Hepatocyte (in vitro differentiated cells): ENCODE data around the gene SLC16A1. TPM values are rescaled to one million over a fixed set of nuclear protein-coding genes. Genes with fewer than 3 reads are reported as not detected.
A peak's percentile ranks its signal among the peaks of the same experiment; 100 is the strongest.

Experiments
- DNase-seq: peaks from one replicate; pipeline ENCODE4 v3.0.0-alpha.2; 2016; ENCODE audit warnings: low spot score
- H2AFZ ChIP-seq: fragments of 200-600 bp; sonication (generic); 2 replicates; pipeline ENCODE4 v1.6.0; 2016; ENCODE audit warnings: antibody characterized with exemption, mild to moderate bottlenecking
- H3K27ac ChIP-seq: fragments of 200-600 bp; sonication (generic); 2 replicates; pipeline ENCODE4 v1.5.1; 2016; ENCODE audit warnings: mild to moderate bottlenecking
- H3K27me3 ChIP-seq: fragments of 200-600 bp; sonication (generic); 2 replicates; pipeline ENCODE4 v1.6.1; 2016
- H3K36me3 ChIP-seq: fragments of 200-600 bp; sonication (generic); replicated peaks from 2 replicates; pipeline ENCODE4 v1.5.1; 2016; ENCODE audit warnings: low read depth; ENCODE audit not compliant: insufficient read depth
- H3K4me1 ChIP-seq: fragments of 200-600 bp; sonication (generic); 2 replicates; pipeline ENCODE4 v1.5.1; 2016; ENCODE audit warnings: mild to moderate bottlenecking, moderate library complexity; ENCODE audit not compliant: insufficient read depth
- H3K4me2 ChIP-seq: fragments of 200-600 bp; sonication (generic); 2 replicates; pipeline ENCODE4 v1.6.0; 2016
- H3K4me3 ChIP-seq: fragments of 200-600 bp; sonication (generic); 2 replicates; pipeline ENCODE4 v1.5.1; 2016; ENCODE audit warnings: mild to moderate bottlenecking
- H3K79me2 ChIP-seq: fragments of 200-600 bp; sonication (generic); 2 replicates; pipeline ENCODE4 v1.6.0; 2017; ENCODE audit warnings: mild to moderate bottlenecking
- H3K9me2 ChIP-seq: fragments of 200-600 bp; sonication (generic); replicated peaks from 2 replicates; pipeline ENCODE4 v1.6.0; 2017; ENCODE audit warnings: mild to moderate bottlenecking; ENCODE audit not compliant: insufficient read depth
- H3K9me3 ChIP-seq: fragments of 200-600 bp; sonication (generic); 2 replicates; pipeline ENCODE4 v1.5.1; 2016; ENCODE audit warnings: low read depth, mild to moderate bottlenecking
- H4K20me1 ChIP-seq: fragments of 200-600 bp; sonication (generic); 2 replicates; pipeline ENCODE4 v1.6.0; 2016; ENCODE audit warnings: mild to moderate bottlenecking; ENCODE audit not compliant: insufficient read depth, poor library complexity, severe bottlenecking
- CTCF ChIP-seq: fragments of 200-600 bp; sonication (generic); IDR thresholded peaks from 2 replicates; pipeline ENCODE4 v1.5.1; 2016; ENCODE audit warnings: antibody characterized with exemption, mild to moderate bottlenecking; ENCODE audit not compliant: poor library complexity
- EZH2 ChIP-seq: fragments of 200-600 bp; sonication (generic); IDR thresholded peaks from 2 replicates; pipeline ENCODE4 v1.6.1; 2016; ENCODE audit warnings: antibody characterized with exemption, mild to moderate bottlenecking, borderline replicate concordance
- EZH2phosphoT487 ChIP-seq: fragments of 200-600 bp; sonication (generic); IDR thresholded peaks from one replicate; pipeline ENCODE4 v1.6.1; 2018; ENCODE audit warnings: antibody characterized with exemption, mild to moderate bottlenecking, low read depth, moderate library complexity; ENCODE audit not compliant: unreplicated experiment, severe bottlenecking
- WGBS: methylation state at CpG from one replicate; pipeline ENCODE4 v1.1.6; 2016; ENCODE audit warnings: low lambda C conversion rate; ENCODE audit errors: missing lambda C conversion rate; 5-methylcytosine and 5-hydroxymethylcytosine counted together
- polyA plus RNA-seq: library from polyadenylated mRNA; unstranded; fragments of >200 nt; fragmentation: Nextera tagmentation; extraction: Ambion mirVana; gene quantifications from 2 replicates; pipeline ENCODE4 v1.2.1, GENCODE V29; 2016
- total RNA-seq: library from RNA; depleted of rRNA; stranded (reverse); fragments of >200 nt; gene quantifications from 2 replicates; pipeline ENCODE4 v1.2.3, GENCODE V29; 2014

SLC16A1 gene
- total and polyA plus RNA-seq, 2 experiments from 2014 or later: 43.7 to 55.1 TPM

DNA sequence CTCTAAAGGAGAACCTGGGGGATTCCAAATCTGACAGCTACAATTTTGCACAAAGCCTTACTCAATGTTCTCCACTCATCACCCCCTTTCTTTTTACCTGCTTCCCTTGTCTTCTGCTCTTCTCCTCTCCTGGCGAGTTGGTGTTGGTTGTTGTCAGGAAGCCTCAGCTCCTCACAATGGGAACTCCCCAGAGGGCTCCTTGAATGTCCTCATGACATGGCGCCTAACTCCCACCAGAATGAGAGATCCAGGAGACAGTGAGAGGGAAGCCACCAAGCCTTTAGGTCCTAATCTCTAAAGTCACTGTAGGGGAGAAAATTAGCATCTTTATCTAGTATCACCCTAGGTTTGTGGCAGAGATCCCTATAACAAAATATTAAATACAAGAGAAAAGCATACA lies 87.8 kb downstream of the SLC16A1 start:
- Histone ChIP-seq H4K20me1 (no peaks in the 10 kb centered on the region), H3K79me2 (no peaks in the 10 kb centered on the region), H3K9me3 (no peaks in the 10 kb centered on the region), H3K27ac (no peak overlapping the region), H3K4me1 (peaks cover 19% of the 10 kb centered on the region), H2AFZ (no peak overlapping the region), H3K36me3 (no peaks in the 10 kb centered on the region), H3K4me3 (no peak overlapping the region), H3K4me2 (no peak overlapping the region), H3K27me3 (no peaks in the 10 kb centered on the region), H3K9me2 (no peaks in the 10 kb centered on the region)
- 92% methylated on average over 2 of the region's 2 CpGs for WGBS
- no peak for DNase-seq
- no peak for TF ChIP-seq EZH2
- TF ChIP-seq CTCF: no peak
- TF ChIP-seq EZH2phosphoT487: no peak

- no peak overlapping the region for H2AFZ ChIP-seq
- no peaks in the 10 kb centered on the region for H3K79me2 ChIP-seq
Observed at GRCh38 chr1:112866981-112867380, 89.0 kb downstream of the SLC16A1 start.

GRCh38 chr1:112866151-112866550 lies 89.8 kb downstream of the SLC16A1 start:
- no peak overlapping the region for H3K4me3 ChIP-seq
- H3K4me1 ChIP-seq: peaks cover 7% of the 10 kb centered on the region
- H3K4me2 ChIP-seq: no peak overlapping the region
- H3K27ac ChIP-seq: peak overlapping the region; percentile 92
- H2AFZ ChIP-seq: no peak overlapping the region
- no peaks in the 10 kb centered on the region for H3K36me3 ChIP-seq
- H3K9me3 ChIP-seq: no peaks in the 10 kb centered on the region
- no peaks in the 10 kb centered on the region for H3K9me2 ChIP-seq
- peak; percentile 40 for DNase-seq
- TF ChIP-seq EZH2 (no peak), EZH2phosphoT487 (no peak), CTCF (no peak)
- no peaks in the 10 kb centered on the region for H3K27me3 ChIP-seq
- no peaks in the 10 kb centered on the region for H3K79me2 ChIP-seq
- WGBS: 87% methylated on average over 2 of the region's 2 CpGs
- H4K20me1 ChIP-seq: no peaks in the 10 kb centered on the region

More at GRCh38 chr1:112866981-112867380, 89.0 kb downstream of the SLC16A1 start:
- Histone ChIP-seq H3K27ac (peak overlapping the region; percentile 92), H3K27me3 (no peaks in the 10 kb centered on the region), H3K4me3 (no peak overlapping the region), H3K4me2 (no peak overlapping the region), H3K4me1 (peaks cover 7% of the 10 kb centered on the region), H4K20me1 (no peaks in the 10 kb centered on the region), H3K36me3 (no peaks in the 10 kb centered on the region), H3K9me3 (no peaks in the 10 kb centered on the region), H3K9me2 (no peaks in the 10 kb centered on the region)
- no peak for DNase-seq
- TF ChIP-seq EZH2phosphoT487: no peak
- 93% methylated on average over 5 of the region's 5 CpGs for WGBS

GRCh38 chr1:112862753-112863426 lies 93.1 kb downstream of the SLC16A1 start:
- Histone ChIP-seq H3K9me3 (no peaks in the 10 kb centered on the region), H2AFZ (no peak overlapping the region)
- 79% methylated on average over 5 of the region's 5 CpGs for WGBS

More at GRCh38 chr1:112862753-112863426, 93.1 kb downstream of the SLC16A1 start:
- Histone ChIP-seq H3K79me2 (no peaks in the 10 kb centered on the region), H3K4me2 (no peak overlapping the region), H3K36me3 (no peaks in the 10 kb centered on the region), H3K4me1 (peaks cover 7% of the 10 kb centered on the region), H4K20me1 (no peaks in the 10 kb centered on the region), H3K27ac (no peak overlapping the region), H3K27me3 (no peaks in the 10 kb centered on the region), H3K4me3 (no peak overlapping the region), H3K9me2 (no peaks in the 10 kb centered on the region)
- TF ChIP-seq EZH2phosphoT487: no peak
- no peak for TF ChIP-seq EZH2
- no peak for TF ChIP-seq CTCF
- no peak for DNase-seq
